GM10266 (cell line): ENCODE data around the gene TAF11L4.
"Not testable (repeated sequence)": the region's sequence is repeated elsewhere in the genome, so short reads cannot be mapped to it uniquely, and the experiment has no call there.

Experiments used
- DNase-seq: peaks from one replicate; pipeline ENCODE4 v3.0.0; 2012; ENCODE audit errors: extremely low spot score
- CTCF ChIP-seq: IDR thresholded peaks from 2 replicates; pipeline ENCODE4 v1.5.1; 2012; ENCODE audit warnings: mild to moderate bottlenecking, low read depth; ENCODE audit not compliant: control insufficient read depth, insufficient read depth; ENCODE audit errors: missing control alignments

Gene TAF11L4

DNA sequence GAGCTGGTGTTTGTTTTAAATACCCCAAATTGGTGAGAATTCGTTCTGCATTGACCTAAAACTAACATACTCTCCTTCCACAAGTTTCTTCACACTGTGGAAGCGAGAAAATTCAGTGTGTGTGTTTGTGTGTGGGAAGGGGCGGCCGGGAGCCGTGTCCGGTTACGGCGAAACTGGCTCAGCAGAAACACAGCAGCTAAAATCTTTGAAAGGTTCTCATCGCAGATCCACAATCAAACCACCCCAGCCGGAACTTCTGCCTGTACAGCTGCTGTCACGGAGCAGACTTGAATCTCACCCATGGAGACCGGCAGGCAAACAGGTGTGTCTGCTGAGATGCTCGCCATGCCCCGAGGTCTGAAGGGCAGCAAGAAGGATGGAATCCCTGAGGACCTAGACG, at the start of gene TAF11L4:
Gene TAF11L4, plus strand, starts transcription at position 301 of the 400 bp plus-strand sequence.
- DNase-seq = not testable (repeated sequence)

DNA sequence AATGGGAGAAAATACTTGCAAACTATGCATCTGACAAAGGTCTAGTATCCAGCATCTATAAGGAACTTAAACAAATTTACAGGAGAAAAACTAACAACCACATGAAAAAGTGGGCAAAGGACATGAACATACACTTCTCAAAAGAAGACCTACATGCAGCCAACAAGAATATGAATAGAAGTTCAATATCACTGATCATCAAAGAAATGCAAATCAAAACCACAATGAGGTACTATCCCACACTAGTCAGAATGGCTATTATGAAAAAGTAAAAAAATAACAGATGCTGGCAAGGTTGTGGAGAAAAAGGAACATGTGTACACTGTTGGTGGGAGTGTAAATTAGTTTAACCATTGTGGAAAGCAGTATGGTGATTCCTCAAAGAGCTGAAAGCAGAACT, 46.5 kb upstream of the TAF11L4 start:
- not testable (repeated sequence) for DNase-seq

- TF ChIP-seq CTCF = no peak
- no peak for DNase-seq
Observed at GRCh38 chr5:17477043-17477442, 44.6 kb upstream of the TAF11L4 start.

DNA sequence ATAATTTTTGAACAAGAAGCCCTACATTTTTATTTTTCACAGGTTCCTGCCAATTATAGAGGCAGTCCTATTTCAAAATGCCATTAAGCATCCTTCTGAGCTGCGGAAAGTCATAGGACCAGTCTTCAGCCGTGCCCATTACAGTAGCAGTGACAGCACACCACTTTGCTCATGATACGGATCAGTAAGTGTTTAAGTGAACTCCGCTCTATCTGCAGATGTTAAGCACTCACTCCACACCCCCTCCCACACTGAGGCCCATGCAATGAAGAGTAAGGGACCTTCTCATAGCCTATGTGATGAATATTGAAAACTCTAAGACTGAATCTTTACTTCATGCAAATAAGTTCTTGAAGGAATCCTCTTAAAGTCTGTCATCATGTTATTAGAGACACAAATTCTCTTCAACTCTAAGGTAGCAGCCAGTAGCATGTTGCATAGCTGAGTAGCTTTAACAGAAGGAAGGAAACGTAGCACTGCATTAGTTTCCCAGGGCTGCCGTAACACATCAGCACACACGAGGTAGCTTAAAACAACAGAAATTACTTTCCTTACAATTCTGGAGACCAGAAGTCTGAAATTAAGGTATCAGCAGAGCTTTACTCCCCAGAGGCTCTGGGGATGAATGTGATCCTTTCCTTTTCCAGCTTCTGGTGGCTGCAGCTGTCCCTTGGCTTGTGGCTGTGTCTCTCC, 43.9 kb upstream of the TAF11L4 start:
- DNase-seq = no peak
- TF ChIP-seq CTCF = no peak

DNA sequence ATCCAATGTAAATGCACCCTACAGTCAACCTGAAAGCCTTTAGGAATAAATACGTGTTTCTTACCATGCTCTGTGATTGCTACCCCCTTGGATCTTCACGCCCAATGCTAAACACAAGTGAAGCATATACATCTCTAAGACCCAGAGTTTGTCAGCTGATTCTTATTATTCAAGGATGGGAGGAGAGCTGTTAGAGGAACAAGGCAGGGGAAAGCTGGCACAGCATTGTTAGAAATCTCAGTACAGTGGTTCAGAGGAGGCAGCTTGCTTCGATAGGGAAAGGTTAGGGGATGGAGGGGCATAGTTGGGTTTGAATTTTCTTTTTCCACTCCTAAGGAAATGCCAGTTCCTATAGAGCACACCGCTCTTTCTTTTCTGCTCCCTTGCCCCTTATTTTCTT, 40.2 kb upstream of the TAF11L4 start:
- no peak for DNase-seq
- no peak for TF ChIP-seq CTCF

- DNase-seq = no peak
- no peak for TF ChIP-seq CTCF
Observed at GRCh38 chr5:17482790-17483189, 38.8 kb upstream of the TAF11L4 start.

GRCh38 chr5:17486464-17487173, 35.0 kb upstream of the TAF11L4 start:
- not testable (repeated sequence) for DNase-seq

DNA sequence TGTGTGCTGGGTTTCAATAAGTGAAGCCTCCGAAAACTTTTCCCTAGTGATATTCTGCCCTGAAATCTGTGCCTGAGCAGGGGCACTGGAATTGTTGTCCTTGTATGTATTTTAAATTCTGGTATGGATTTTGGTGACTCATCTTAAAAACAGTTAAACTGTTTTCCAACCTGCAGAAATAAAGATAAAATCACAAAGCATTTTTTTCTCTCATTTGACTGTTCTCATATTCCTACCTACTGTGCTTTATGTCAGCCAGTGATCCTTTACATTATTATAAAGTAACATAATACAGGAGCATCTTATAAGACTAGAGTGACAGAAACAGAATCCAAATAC, 34.5 kb upstream of the TAF11L4 start:
- DNase-seq = no peak
- no peak for TF ChIP-seq CTCF

DNA sequence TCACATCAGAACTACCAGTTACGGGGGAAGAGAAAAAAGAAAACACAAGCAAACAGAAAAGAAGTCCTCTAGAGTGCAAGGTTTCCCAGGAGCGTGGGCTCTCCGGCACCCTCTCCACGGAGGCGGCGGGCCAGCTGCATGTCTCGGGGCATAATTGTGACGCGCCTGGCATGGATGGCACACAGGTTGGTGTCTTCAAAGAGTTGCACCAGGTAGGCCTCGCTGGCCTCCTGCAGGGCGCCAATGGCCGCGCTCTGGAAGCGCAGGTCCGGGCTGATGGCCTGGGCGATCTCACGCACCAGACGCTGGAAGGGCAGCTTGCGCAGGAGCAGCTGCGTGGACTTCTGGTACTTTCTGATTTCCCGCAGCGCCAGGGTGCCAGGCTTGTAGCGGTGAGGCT, 30.3 kb upstream of the TAF11L4 start:
- not testable (repeated sequence) for DNase-seq
